Keratinocyte (primary cell): ENCODE results near the gene MRPL43. TPM values are rescaled to one million over a fixed set of nuclear protein-coding genes. Genes with fewer than 3 reads are reported as not detected.

Experiments
- DNase-seq: peaks from one replicate; pipeline ENCODE4 v3.0.0-alpha.2; 2011; ENCODE audit warnings: low read depth, missing footprints, low spot score
- FAIRE-seq: peaks from 2 replicates; lab custom pipeline; 2011; peaks lifted over from hg19 to GRCh38; lab: Jason Lieb, UNC
- H2AFZ ChIP-seq: 2 replicates; pipeline ENCODE4 v1.6.0; 2012; ENCODE audit warnings: low read length, control low read depth, inconsistent platforms; ENCODE audit not compliant: control insufficient read depth
- H3K27ac ChIP-seq: 2 replicates; pipeline ENCODE4 v1.5.1; 2011; ENCODE audit warnings: low read length; ENCODE audit not compliant: control insufficient read depth, insufficient read depth
- H3K27me3 ChIP-seq: 3 replicates; pipeline ENCODE4 v1.6.0; 2011; ENCODE audit warnings: low read length; ENCODE audit not compliant: control insufficient read depth, insufficient read depth; ENCODE audit errors: extremely low read depth
- H3K36me3 ChIP-seq, 2 experiments: 2 replicates in 1 of 2; 3 replicates in 1 of 2; pipeline ENCODE4 v1.5.1; 2011; ENCODE audit warnings: low read length in 2 of 2, mild to moderate bottlenecking in 1 of 2; ENCODE audit not compliant: control insufficient read depth in 2 of 2, insufficient read depth in 2 of 2; ENCODE audit errors: extremely low read depth in 1 of 2
- H3K4me1 ChIP-seq: 3 replicates; pipeline ENCODE4 v1.5.1; 2011; ENCODE audit warnings: low read length; ENCODE audit not compliant: control insufficient read depth, insufficient read depth; ENCODE audit errors: extremely low read depth
- H3K4me2 ChIP-seq: 3 replicates; pipeline ENCODE4 v1.6.0; 2011; ENCODE audit warnings: low read depth, low read length; ENCODE audit not compliant: control insufficient read depth, insufficient read depth; ENCODE audit errors: extremely low read depth
- H3K4me3 ChIP-seq, 3 experiments: fragments of 200-600 bp in 1 of 3; sonication (generic) in 1 of 3; 2 replicates in 2 of 3; 3 replicates in 1 of 3; pipeline ENCODE4 v1.5.1; 2011 to 2016; ENCODE audit warnings: low read length in 3 of 3, mild to moderate bottlenecking in 3 of 3, control low read depth in 2 of 3, inconsistent platforms in 1 of 3, low read depth in 1 of 3, mixed read lengths in 1 of 3, mixed run types in 1 of 3, moderate library complexity in 1 of 3; ENCODE audit not compliant: control insufficient read depth in 2 of 3, insufficient read depth in 2 of 3; ENCODE audit errors: extremely low read depth in 1 of 3
- H3K79me2 ChIP-seq: 2 replicates; pipeline ENCODE4 v1.6.0; 2012; ENCODE audit warnings: low read length; ENCODE audit not compliant: control insufficient read depth, insufficient read depth
- H3K9ac ChIP-seq: 3 replicates; pipeline ENCODE4 v1.6.0; 2011; ENCODE audit warnings: low read length; ENCODE audit not compliant: control insufficient read depth, insufficient read depth; ENCODE audit errors: extremely low read depth
- H3K9me1 ChIP-seq: 3 replicates; pipeline ENCODE4 v1.6.0; 2011; ENCODE audit warnings: low read length; ENCODE audit not compliant: control insufficient read depth, insufficient read depth; ENCODE audit errors: extremely low read depth
- H3K9me3 ChIP-seq: 2 replicates; pipeline ENCODE4 v1.5.1; 2012; ENCODE audit warnings: low read depth, low read length; ENCODE audit not compliant: control insufficient read depth
- H4K20me1 ChIP-seq: 3 replicates; pipeline ENCODE4 v1.6.0; 2011; ENCODE audit warnings: low read length; ENCODE audit not compliant: control insufficient read depth, insufficient read depth; ENCODE audit errors: extremely low read depth
- CTCF ChIP-seq, 3 experiments: IDR thresholded peaks in 1 of 3; conservative IDR thresholded peaks in 1 of 3; optimal IDR thresholded peaks in 1 of 3; 2 replicates in 2 of 3; 3 replicates in 1 of 3; pipeline versions ENCODE3 to v1.5.1; 2011; ENCODE audit warnings: low read length in 3 of 3, mild to moderate bottlenecking in 3 of 3, moderate library complexity in 2 of 3, control low read depth in 1 of 3, inconsistent platforms in 1 of 3; ENCODE audit not compliant: insufficient read depth in 2 of 3; ENCODE audit errors: extremely low read depth in 1 of 3
- EZH2 ChIP-seq: IDR thresholded peaks from one replicate; pipeline ENCODE4 v1.6.1; 2012; ENCODE audit warnings: inconsistent platforms, mild to moderate bottlenecking, low read length, moderate library complexity
- dilution Hi-C: fragments of 300-500 bp; cut with MboI; formaldehyde crosslinking; loops from one replicate; pipeline ENCODE4 v1.7.0; 2020; ENCODE audit warnings: low sequenced_read_pairs; ENCODE audit not compliant: extremely low pct_ligation_motif_present
- polyA plus RNA-seq, 5 experiments: library from polyadenylated mRNA; depleted of rRNA in 3 of 5; stranded (reverse) in 3 of 5; stranded (forward) in 1 of 5; unstranded in 1 of 5; fragments of >200 nt; gene quantifications; 1 replicate in 1 of 5; 2 replicates in 3 of 5; 3 replicates in 1 of 5; pipeline versions ENCODE4 v1.2.1 to v1.2.3, GENCODE V29; 2011 to 2012; ENCODE audit warnings: missing spikeins in 2 of 5, low read depth in 1 of 5, low replicate concordance in 1 of 5

Gene MRPL43
- polyA plus RNA-seq, 1 donor (not counting 4 experiments of a cell fraction or from before 2014, with no cell fraction given): 71.1 TPM

DNA sequence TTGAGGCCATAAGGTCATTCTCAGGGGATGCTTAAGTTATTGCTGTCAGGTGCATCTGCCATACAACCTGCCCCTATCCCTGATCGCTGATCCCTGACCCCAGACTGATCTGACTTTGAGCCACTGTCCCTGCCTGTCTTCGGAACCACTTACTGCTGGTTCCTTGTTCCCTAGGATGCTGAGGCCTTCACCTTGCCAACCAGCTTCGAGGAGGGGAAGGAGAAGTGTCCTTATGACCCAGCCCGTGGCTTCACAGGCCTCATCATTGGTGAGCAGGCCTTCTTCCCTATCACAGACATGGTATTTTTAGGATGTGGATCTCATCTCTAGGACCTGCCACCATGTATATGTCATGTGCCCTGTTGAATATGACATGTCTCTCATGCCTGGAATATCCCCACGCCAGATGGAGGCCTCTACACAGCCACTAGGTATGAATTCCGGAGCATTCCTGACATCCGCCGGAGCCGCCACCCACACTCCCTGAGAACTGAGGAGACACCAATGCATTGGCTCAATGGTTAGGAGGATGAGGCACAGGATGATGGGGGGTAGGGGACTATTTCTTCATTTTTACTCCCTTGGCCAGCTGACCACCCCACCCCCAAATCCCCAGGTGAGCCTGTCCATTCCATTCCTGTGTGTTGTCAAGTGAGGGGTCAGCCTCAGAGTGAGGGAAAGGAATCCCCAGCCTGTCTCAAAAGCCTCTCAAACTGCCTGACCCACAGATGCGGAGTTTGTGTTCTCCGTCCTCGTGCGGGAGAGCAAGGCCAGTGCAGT is 9.0 kb downstream of the MRPL43 start:
- Histone ChIP-seq H3K36me3 (peaks cover 7 to 15% of the 10 kb centered on the region in 2 experiments), H3K9me3 (no peaks in the 10 kb centered on the region), H2AFZ (no peak overlapping the region), H3K4me2 (no peak overlapping the region), H3K9ac (no peak overlapping the region), H3K9me1 (no peaks in the 10 kb centered on the region), H3K27ac (no peak overlapping the region), H4K20me1 (no peaks in the 10 kb centered on the region), H3K27me3 (no peaks in the 10 kb centered on the region), H3K79me2 (no peaks in the 10 kb centered on the region), H3K4me3 (no peak overlapping the region), H3K4me1 (no peaks in the 10 kb centered on the region)
- dilution Hi-C loops: no loop called here
- no peak for TF ChIP-seq CTCF (optimal IDR thresholded peaks at IDR 0.05 in 1 of 3, IDR thresholded peaks at IDR 0.05 in 1 of 3, conservative IDR thresholded peaks at IDR 0.05 in 1 of 3; ENCODE audit: extremely low read depth in 1 of 3, insufficient read depth in 2 of 3, low read length in 3 of 3)
- no peak for TF ChIP-seq EZH2
- DNase-seq: no peak
- no peak for FAIRE-seq

- H3K27me3 ChIP-seq: no peaks in the 10 kb centered on the region
- no peak overlapping the region for H3K4me3 ChIP-seq
- no peaks in the 10 kb centered on the region for H4K20me1 ChIP-seq
- DNase-seq: no peak
- no peak overlapping the region for H3K27ac ChIP-seq
- no peak overlapping the region for H3K9ac ChIP-seq
- dilution Hi-C loops: no loop called here
- H3K4me1 ChIP-seq: no peaks in the 10 kb centered on the region
- H3K4me2 ChIP-seq: no peak overlapping the region
- no peak for TF ChIP-seq EZH2
- TF ChIP-seq CTCF (optimal IDR thresholded peaks at IDR 0.05 in 1 of 3, IDR thresholded peaks at IDR 0.05 in 1 of 3, conservative IDR thresholded peaks at IDR 0.05 in 1 of 3; ENCODE audit: extremely low read depth in 1 of 3, insufficient read depth in 2 of 3, low read length in 3 of 3): no peak
- no peaks in the 10 kb centered on the region for H3K9me1 ChIP-seq
- no peak for FAIRE-seq
- H3K79me2 ChIP-seq: no peaks in the 10 kb centered on the region
- H3K36me3 ChIP-seq: peaks cover 7% of the 10 kb centered on the region in 2 experiments
- H3K9me3 ChIP-seq: no peaks in the 10 kb centered on the region
- H2AFZ ChIP-seq: no peak overlapping the region
Measured at GRCh38 chr10:100977436-100977835, 9.9 kb downstream of the MRPL43 start.
